ENCODE measurements around the gene UGT1A7.
"Not testable (repeated sequence)": the region's sequence is repeated elsewhere in the genome, so short reads cannot be mapped to it uniquely, and the experiment has no call there.

UGT1A7 gene

DNA sequence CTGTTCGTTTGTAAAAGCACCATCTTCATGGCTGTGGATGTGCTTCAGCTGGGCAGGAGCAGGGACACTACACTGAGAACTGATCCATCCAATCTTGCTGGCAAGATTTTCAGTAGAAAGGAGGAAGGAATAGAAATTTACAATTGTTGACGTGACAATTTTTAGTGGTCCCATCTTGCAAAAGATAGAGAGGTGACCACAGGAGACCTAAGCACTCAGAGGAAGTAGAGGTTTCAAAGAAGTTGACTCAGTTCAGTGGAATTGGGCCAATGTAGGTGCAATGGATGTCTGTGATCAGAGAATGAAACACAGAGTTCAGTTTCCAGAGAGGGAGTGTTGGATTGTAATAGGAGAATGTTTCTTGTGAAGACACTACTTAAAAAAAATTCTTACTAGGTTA lies 32.4 kb downstream of the UGT1A7 start:
- DNase-seq: no peak

DNA sequence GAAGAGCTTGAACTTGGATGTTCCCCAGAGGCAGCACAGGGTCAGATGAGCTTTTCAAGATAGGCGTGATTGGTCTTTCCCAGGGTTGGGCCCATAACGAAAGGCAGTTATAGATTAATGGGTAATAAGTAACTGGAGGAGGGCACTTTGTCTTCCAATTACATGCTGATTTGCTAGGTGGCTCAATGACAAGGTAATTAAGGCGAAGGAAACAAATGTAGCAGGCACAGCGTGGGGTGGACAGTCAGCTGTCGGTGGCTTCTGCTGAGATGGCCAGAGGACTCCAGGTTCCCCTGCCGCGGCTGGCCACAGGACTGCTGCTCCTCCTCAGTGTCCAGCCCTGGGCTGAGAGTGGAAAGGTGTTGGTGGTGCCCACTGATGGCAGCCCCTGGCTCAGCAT lies 36.9 kb downstream of the UGT1A7 start, which contains the start of gene UGT1A4:
UGT1A4 (plus strand) TSS at position 185 of the 400 bp plus-strand sequence; CDS start at position 270, 85 bp downstream.
- no peak for DNase-seq

DNA sequence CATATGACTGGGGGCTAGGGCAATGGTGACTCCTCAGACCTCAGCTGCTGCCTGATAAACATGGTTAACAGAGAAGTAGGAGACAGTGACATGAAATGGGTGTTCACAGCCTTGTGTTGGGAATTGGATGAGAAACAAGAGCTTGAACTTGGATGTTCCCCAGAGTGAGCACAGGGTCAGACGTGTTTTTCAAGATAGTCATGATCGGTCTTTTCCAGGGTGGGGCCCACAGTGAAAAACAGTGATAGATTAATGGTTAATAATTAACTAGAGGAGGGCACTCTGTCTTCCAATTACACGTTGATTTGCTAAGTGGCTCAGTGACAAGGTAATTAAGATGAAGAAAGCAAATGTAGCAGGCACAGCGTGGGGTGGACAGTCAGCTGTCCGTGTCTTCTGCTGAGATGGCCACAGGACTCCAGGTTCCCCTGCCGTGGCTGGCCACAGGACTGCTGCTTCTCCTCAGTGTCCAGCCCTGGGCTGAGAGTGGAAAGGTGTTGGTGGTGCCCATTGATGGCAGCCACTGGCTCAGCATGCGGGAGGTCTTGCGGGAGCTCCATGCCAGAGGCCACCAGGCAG lies 47.1 kb downstream of the UGT1A7 start, which contains the start of gene UGT1A3:
UGT1A3 (plus strand) TSS at position 320 of the 579 bp plus-strand sequence; CDS start at position 405, 85 bp downstream.
- no peak for DNase-seq

DNA sequence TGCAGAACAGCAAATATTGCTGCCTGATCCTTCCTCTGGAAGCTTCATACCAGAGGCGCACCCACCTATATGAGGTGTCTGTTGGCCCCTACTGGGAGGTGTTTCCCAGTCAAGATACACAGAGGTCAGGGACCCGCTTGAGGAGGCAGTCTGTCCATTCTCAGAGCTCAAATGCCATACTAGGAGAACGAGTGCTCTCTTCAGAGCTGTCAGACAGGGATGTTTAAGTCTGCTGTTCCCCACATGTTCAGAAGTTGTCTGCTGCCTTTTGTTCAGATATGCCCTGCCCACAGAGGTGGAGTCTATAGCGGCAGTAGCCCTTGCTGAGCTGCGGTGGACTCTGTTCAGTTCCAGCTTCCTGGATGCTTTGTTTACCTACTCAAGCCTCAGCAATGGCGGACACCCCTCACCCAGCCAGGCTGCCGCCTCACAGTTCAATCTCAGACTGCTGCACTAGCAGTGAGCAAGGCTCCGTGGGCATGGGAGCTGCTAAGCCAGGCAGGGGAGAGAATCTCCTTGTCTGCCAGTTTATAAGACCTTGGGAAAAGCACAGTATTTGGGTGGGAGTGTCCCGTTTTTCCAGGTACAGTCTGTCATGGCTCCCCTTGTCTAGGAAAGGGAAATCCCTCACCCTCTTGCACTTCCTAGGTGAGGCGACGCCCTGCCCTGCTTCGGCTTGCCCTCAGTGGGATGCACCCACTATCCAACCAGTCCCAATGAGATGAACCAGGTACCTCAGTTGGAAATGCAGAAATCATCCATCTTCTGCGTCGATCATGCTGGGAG lies 55.4 kb downstream of the UGT1A7 start:
- DNase-seq: not testable (repeated sequence)

DNA sequence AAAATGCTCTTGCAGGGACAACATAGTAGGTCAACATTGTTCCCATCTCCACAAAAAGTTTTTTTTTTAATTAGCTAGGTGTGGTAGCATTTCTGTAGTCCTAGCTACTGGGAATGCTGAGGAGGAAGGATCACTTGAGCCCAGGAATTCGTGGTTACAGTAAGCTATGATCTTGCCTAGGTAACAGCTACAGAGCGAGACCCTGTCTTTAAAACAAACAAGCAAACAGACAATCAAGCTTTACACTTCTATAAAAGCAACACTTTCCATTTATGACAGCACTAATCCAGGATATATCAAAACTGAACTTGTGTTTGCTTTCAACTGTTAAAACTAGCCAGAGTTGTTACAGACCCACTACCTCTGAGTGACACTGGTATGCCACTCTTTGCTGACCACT lies 59.2 kb downstream of the UGT1A7 start:
- DNase-seq: no peak

DNA sequence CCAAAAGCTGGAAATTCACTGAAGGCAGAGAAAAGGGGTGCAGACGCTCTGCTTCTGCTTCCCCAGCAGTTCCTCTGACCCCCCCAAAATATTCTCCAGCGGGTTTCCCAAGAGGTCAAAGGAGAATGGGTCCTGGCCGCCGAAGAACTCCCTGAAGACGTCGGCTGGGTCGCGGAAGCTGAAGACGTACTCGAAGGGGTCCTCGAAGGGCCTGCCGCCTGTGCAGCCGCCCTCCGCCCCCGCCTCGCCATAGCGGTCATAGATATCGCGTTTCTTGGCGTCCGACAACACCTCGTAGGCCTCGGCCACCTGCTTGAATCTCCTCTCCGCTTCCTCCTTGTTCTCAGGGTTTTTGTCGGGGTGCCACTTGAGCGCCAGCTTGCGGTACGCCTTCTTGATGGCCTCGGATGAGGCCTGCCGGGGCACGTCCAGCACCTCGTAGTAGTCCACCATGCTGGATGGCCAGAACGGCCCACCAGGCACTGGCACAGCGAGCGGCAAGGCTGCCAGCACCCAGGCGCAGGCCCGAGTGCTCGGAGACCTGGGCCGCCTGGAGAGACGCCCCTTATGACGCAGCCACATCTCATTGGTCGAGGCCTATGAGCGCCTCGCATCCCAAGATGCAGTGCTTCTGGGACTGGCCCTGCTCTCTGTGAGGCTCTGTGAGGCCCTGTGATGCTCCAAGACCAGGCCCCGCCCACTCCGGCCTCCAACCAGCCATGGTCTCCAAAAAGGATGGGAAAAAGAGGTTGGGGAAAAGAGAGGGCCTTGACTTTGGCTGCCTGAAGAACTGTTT lies 62.0 kb downstream of the UGT1A7 start:
- DNase-seq: no peak

DNA sequence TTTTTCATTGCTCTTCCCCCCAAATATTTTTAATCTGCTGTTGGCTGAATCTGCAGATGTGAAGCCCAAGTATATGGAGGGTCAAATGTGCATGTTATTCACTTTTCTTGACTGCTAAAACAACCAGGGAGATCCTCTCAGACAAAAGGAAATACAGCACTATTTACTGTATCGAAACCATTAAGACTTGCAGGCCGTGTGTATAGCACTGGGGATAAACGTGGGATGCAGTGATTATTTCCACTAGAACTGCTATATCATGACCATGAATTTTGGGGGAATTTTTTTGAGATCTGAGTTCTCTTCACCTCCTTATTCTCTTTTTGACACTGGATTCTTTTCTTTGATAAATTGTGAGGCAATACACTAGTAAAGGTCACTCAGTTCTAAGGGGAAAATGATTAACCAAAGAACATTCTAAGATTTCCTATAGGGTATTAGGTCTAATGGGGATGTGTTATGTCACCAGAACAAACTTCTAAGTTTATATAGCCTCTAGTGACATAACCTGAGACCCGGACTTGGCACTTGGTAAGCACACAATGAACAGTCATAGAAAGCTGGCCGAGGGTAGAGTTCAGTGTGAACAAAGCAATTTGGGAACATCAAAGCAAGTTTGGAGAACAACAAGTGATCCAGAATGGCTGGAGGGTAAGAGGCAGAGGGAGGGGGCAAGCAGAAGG lies 63.5 kb downstream of the UGT1A7 start:
- DNase-seq: no peak

DNA sequence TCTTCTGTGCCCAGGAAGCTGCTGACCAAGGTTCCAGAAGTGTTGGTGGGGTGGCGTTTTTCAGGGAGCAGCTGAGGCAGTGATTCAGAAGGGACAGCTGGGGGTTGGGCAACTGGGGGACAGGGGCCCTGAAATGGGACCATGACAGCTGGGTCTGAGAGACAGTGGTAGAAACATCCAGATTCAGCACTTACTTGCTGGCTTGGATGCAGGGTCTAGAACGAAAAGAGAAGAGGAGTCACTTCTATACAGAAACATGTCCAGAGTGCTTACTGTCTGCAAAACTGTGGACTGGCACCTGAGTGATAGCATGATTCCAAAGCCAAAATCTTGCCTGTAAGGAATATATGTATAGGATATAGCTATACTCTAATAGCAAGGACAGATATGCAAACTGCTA lies 64.1 kb downstream of the UGT1A7 start:
- DNase-seq: not testable (repeated sequence)

DNA sequence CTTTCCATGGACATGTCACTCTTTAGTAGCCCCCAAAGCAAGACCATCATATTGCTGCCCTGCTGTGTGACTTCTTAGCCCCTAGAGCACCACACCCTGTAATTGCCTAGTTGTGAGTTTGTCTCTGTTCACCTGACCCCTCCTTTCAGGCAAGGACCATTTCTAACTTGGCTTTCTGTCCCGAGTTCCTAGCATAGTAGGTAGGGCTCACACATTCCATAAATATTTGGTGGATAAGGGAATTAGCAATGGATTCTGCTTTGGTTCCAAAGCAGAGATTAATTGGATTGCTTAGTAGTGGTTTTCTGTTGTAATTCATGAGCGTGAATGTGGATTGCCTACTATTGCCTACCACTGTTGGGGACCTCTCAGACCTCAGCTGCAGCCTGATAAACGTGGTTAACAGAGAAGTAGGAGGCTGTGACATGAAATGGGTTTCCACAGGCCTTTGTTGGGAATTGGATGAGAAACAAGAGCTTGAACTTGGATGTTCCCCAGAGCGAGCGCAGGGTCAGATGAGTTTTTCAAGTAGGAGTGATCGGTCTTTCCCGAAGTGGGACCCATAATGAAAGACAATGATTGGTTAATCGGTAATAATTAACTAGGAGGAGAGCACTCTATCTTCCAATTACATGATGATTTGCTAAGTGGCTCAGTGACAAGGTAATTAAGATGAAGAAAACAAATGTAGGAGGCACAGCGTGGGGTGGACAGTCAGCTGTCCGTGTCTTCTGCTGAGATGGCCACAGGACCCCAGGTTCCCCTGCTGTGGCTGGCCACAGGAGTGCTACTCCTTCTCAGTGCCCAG lies 65.0 kb downstream of the UGT1A7 start:
- no peak for DNase-seq

DNA sequence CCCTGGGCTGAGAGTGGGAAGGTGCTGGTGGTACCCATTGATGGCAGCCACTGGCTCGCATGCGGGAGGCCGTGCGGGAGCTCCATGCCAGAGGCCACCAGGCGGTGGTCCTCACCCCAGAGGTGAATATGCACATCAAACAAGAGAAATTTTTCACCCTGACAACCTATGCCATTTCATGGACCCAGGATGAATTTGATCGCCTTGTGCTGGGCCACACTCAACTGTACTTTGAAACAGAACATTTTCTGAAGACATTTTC lies 65.5 kb downstream of the UGT1A7 start:
- no peak for DNase-seq

DNA sequence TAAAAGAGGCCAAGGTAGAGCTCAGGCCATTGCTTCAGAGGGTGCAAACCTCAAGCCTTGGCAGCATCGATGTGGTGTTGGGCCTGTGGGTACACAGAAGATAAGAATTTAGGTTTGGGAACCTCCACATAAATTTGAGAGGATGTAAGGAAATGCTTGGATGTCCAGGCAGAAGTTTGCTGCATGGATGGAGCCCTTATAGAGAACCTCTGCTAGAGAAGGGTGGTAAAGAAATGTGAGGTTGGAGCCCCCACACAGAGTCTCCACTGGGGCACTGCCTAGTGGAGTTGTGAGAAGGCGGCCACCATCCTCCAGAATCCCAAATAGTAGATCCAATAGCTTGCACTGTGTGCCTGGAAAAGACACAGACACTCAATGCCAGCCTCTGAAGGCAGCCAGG lies 69.0 kb downstream of the UGT1A7 start:
- DNase-seq: not testable (repeated sequence)

DNA sequence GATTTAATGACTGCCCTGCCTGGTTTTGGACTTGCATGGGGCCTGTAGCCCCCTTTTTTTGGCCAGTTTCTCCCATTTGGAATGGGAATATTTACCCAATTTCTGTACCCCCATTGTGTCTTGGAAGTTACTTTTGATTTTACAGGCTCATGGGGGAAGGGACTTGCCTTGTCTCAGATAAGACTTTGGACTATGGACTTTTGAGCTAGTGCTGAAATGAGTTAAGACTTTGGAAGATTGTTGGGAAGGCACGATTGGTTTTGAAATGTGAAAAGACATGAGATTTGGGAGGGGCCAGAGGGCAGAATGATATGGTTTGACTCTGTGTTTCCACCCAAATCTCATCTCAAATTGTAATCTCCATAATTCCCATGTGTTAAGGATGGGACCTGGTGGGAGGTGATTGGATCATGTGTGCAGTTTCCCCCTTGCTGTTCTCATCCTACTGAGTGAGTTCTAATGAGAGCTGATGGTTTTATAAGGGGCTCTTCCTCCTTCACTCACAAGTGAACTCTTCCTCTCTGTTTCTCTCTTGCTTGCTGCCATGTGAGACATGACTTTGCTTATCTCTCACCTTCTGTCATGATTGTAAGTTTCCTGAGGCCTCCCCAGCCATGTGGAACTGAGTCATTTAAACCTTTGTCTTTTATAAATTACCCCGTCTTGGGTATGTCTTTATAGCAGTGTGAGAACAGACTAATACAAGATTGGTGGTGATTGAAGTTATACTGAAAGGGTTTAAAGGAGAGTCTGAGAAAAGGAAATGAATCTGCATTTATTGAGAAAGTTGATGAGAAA lies 69.7 kb downstream of the UGT1A7 start:
- DNase-seq: not testable (repeated sequence)

DNA sequence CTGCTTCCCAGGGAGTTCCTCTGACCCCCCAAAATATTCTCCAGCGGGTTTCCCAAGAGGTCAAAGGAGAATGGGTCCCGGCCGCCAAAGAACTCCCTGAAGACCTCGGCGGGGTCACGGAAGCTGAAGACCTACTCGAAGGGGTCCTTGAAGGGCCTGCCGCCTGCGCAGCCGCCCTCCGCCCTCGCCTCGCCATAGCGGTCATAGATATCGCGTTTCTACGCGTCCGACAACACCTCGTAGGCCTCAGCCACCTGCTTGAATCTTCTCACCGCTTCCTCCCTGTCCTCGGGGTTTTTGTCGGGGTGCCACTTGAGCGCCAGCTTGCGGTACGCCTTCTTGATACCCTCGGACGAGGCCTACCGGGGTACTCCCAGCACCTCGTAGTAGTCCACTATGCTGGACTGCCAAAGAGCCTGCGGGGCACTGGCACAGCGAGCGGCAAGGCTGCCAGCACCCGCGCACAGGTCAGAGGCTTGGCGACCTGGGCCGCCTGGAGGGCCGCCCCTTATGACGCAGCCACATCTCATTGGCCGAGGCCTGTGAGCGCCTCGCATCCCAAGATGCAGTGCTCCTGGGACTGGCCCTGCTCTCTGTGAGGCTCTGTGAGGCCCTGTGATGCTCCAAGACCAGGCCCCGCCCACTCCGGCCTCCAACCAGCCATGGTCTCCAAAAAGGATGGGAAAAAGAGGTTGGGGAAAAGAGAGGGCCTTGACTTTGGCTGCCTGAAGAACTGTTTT lies 73.3 kb downstream of the UGT1A7 start:
- DNase-seq: no peak

DNA sequence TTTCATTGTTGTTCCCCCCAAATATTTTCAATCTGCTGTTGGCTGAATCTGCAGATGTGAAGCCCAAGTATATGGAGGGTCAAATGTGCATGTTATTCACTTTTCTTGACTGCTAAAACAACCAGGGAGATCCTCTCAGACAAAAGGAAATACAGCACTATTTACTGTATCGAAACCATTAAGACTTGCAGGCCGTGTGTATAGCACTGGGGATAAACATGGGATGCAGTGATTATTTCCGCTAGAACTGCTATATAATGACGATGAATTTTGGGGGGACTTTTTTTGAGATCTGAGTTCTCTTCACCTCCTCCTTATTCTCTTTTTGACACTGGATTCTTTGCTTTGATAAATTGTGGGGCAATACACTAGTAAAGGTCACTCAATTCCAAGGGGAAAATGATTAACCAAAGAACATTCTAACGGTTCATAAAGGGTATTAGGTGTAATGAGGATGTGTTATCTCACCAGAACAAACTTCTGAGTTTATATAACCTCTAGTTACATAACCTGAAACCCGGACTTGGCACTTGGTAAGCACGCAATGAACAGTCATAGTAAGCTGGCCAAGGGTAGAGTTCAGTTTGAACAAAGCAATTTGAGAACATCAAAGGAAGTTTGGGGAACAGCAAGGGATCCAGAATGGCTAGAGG lies 74.9 kb downstream of the UGT1A7 start:
- DNase-seq: no peak

DNA sequence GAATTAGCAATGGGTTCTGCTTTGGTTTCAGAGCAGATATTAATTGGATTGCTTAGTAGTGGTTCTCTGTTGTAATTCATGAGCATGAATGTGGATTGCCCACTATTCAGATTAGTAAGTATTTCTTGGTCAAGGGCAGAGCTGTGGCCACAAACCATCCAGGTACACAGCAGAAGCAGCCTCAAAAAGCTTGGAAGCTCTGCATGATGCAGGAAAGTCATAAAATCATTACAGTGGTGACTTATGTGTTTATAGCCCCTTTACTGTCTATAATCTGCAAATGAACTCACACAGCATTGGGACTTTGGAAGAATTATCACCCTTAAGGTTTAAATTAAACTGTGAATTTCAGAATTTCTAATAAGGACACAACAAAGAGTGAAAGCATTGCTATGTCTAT lies 76.4 kb downstream of the UGT1A7 start:
- no peak for DNase-seq

DNA sequence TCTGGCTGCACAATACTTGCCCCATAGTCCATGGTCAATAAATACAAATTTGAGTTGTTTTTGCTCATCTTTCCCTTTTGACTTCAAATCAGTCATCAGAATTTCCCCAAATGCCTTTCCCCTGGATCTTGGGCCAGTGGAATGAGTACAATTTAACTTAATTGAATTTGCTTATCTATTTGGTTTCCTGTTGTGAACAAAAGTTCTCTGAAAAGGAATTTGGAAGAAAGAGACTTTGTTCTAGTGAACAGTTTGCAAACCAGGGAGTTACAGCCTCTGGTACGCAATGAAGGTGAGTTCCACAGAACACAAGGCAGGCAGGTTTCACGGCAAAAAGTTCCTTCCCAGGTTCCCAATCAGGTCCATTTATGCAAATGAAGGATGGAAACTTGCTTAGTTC lies 77.1 kb downstream of the UGT1A7 start:
- no peak for DNase-seq

DNA sequence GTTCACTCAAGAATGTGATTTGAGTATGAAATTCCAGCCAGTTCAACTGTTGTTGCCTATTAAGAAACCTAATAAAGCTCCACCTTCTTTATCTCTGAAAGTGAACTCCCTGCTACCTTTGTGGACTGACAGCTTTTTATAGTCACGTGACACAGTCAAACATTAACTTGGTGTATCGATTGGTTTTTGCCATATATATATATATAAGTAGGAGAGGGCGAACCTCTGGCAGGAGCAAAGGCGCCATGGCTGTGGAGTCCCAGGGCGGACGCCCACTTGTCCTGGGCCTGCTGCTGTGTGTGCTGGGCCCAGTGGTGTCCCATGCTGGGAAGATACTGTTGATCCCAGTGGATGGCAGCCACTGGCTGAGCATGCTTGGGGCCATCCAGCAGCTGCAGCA lies 78.3 kb downstream of the UGT1A7 start, which contains the start of gene UGT1A1:
UGT1A1 (plus strand) TSS at position 228 of the 400 bp plus-strand sequence; CDS start at position 246, 18 bp downstream.
- no peak for DNase-seq

DNA sequence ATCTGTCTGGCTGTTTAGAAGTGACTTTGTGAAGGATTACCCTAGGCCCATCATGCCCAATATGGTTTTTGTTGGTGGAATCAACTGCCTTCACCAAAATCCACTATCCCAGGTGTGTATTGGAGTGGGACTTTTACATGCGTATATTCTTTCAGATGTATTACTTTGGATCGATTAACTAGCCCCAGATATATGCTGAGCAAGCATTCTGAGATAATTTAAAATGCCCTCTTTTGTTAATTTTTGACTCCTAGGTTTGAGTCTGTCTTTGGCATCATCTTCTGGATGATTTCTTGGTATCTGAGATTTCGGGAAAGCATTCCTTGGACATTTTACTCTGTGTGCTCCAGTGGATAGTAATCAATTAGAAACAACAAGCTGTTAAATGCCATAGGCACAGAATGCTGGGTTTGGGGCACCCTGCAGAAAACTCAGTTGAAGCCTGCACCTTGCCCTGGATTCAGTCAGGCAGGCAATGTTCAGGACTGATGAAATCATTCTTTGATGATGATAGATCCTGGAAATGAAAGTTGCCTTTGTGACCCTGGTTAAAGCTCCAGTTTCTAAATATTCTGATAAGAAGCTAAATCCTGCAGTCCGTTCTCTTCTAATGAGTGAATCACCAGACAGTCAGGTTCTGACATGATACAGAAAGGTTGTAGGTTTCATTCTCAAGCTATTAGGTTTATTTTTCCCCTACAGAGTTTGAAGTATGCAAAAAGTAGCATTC lies 79.5 kb downstream of the UGT1A7 start:
- DNase-seq: no peak

DNA sequence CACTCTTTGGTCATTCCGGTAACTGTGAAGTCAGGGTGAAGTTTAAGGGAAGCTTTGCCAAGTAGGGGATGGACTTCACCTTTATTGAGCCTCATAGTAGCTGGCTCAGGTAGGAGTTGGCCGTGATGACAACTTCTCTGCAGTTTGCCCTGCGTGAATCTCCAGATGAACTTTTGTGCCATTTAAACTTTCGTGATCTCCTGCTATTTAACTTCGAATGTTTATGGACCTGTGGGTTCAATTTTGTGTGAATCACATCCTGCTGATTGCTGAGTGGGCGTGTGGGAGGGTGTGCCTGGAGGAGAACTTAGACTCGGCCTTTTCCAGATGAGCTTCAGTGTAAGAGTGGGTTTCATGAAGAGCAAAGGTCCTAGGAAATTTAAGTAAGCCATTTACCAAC lies 82.6 kb downstream of the UGT1A7 start:
- DNase-seq: no peak

All from NCI-H1048 (cell line).